GM23338 (cell line): Measurements from ENCODE around the gene KRT37. TPM values are rescaled to one million over a fixed set of nuclear protein-coding genes. Genes with fewer than 3 reads are reported as not detected.

Source experiments
- ATAC-seq: fragments of 200-7000 bp; cut with Tn5 transposase; 3 replicates; pipeline ENCODE4 v1.9.1; 2020
- DNase-seq: peaks from one replicate; pipeline ENCODE4 v3.0.0-alpha.2; 2015; ENCODE audit warnings: low spot score
- H2AFZ ChIP-seq: fragments of 200-600 bp; sonication (generic); 2 replicates; pipeline ENCODE4 v1.8.0; 2016; ENCODE audit warnings: antibody characterized with exemption, mild to moderate bottlenecking, moderate library complexity
- H3F3A ChIP-seq: fragments of 200-600 bp; sonication (generic); replicated peaks from 2 replicates; pipeline ENCODE4 v1.8.0; 2017; ENCODE audit warnings: antibody characterized with exemption, mixed run types, low read depth
- H3K27ac ChIP-seq: fragments of 200-600 bp; sonication (generic); 2 replicates; pipeline ENCODE4 v1.6.1; 2016; ENCODE audit warnings: low read depth
- H3K27me3 ChIP-seq: fragments of 200-600 bp; sonication (generic); 2 replicates; pipeline ENCODE4 v1.8.0; 2016; ENCODE audit warnings: mild to moderate bottlenecking, mixed run types, moderate library complexity; ENCODE audit not compliant: insufficient read depth
- H3K36me3 ChIP-seq: fragments of 200-600 bp; sonication (generic); 2 replicates; pipeline ENCODE4 v1.8.0; 2016; ENCODE audit warnings: mild to moderate bottlenecking; ENCODE audit not compliant: insufficient read depth
- H3K4me1 ChIP-seq: fragments of 200-600 bp; sonication (generic); 2 replicates; pipeline ENCODE4 v1.8.0; 2016; ENCODE audit warnings: mild to moderate bottlenecking, moderate library complexity; ENCODE audit not compliant: insufficient read depth
- H3K4me2 ChIP-seq: fragments of 200-600 bp; sonication (generic); 2 replicates; pipeline ENCODE4 v1.7.1; 2017; ENCODE audit warnings: mixed run types
- H3K4me3 ChIP-seq: fragments of 200-600 bp; sonication (generic); 2 replicates; pipeline ENCODE4 v1.6.1; 2016; ENCODE audit warnings: mixed run types
- H3K79me2 ChIP-seq: fragments of 200-600 bp; sonication (generic); replicated peaks from 2 replicates; pipeline ENCODE4 v1.8.0; 2017; ENCODE audit warnings: mild to moderate bottlenecking; ENCODE audit not compliant: insufficient read depth
- H3K9me2 ChIP-seq: fragments of 200-600 bp; sonication (generic); 2 replicates; pipeline ENCODE4 v1.8.0; 2017; ENCODE audit not compliant: insufficient read depth
- H4K20me1 ChIP-seq: fragments of 200-600 bp; sonication (generic); replicated peaks from 2 replicates; pipeline ENCODE4 v1.8.0; 2017; ENCODE audit warnings: mild to moderate bottlenecking; ENCODE audit not compliant: insufficient read depth
- H3K27ac Mint-ChIP-seq: 2 replicates; pipeline ENCODE4 v1.8.0; 2020; ENCODE audit warnings: inconsistent platforms, mild to moderate bottlenecking, moderate library complexity, mixed read lengths
- H3K27me3 Mint-ChIP-seq: 3 replicates; pipeline ENCODE4 v1.8.0; 2022; ENCODE audit warnings: low read depth, mild to moderate bottlenecking, moderate library complexity, mixed read lengths, inconsistent platforms; ENCODE audit not compliant: insufficient read depth, poor library complexity
- H3K36me3 Mint-ChIP-seq: 3 replicates; pipeline ENCODE4 v1.8.0; 2021; ENCODE audit warnings: low read depth, mild to moderate bottlenecking, inconsistent platforms, moderate library complexity, mixed read lengths
- H3K4me1 Mint-ChIP-seq: 3 replicates; pipeline ENCODE4 v1.8.0; 2020; ENCODE audit warnings: mild to moderate bottlenecking, inconsistent platforms, mixed read lengths
- H3K4me3 Mint-ChIP-seq: 3 replicates; pipeline ENCODE4 v1.8.0; 2021; ENCODE audit warnings: moderate library complexity, mild to moderate bottlenecking, inconsistent platforms, mixed read lengths
- H3K9me3 Mint-ChIP-seq: 3 replicates; pipeline ENCODE4 v1.8.0; 2020; ENCODE audit warnings: moderate library complexity, mild to moderate bottlenecking, inconsistent platforms, mixed read lengths
- ZNF114 ChIP-seq: fragments of 250-450 bp; sonication (Bioruptor Pico); IDR thresholded peaks from 2 replicates; pipeline ENCODE4 v1.5.0; 2020; ENCODE audit warnings: mild to moderate bottlenecking, moderate library complexity
- polyA plus RNA-seq: library from polyadenylated mRNA; unstranded; fragments of >200 nt; fragmentation: Nextera tagmentation; extraction: Ambion mirVana; gene quantifications from 2 replicates; pipeline ENCODE4 v1.2.1, GENCODE V29; 2016
- total RNA-seq: library from RNA; depleted of rRNA; stranded (reverse); fragments of >200 nt; shearing (Covaris generic); gene quantifications from 2 replicates; pipeline ENCODE4 v1.2.3, GENCODE V29; 2014
- TF ChIP-seq, protein P1 (sequence below): IDR thresholded peaks from one replicate; pipeline ENCODE4 v1.6.1; 2018; ENCODE audit warnings: antibody characterized with exemption; ENCODE audit not compliant: unreplicated experiment
- TF ChIP-seq, protein P2 (sequence below), 2 experiments: fragments of 200-600 bp in 1 of 2; sonication (generic) in 1 of 2; conservative IDR thresholded peaks; 2 replicates each; pipeline versions ENCODE4 v1.5.1 to v1.6.1; 2016 to 2017; ENCODE audit warnings: antibody characterized with exemption in 2 of 2, low read depth in 2 of 2, mild to moderate bottlenecking in 2 of 2, moderate library complexity in 1 of 2
- TF ChIP-seq, protein P3 (sequence below): fragments of 250-450 bp; sonication (Bioruptor Pico); IDR thresholded peaks from 2 replicates; pipeline ENCODE4 v1.5.0; 2020; ENCODE audit warnings: mild to moderate bottlenecking, moderate library complexity

The KRT37 gene
- total and polyA plus RNA-seq, 2 experiments from 2014 or later = not detected

DNA sequence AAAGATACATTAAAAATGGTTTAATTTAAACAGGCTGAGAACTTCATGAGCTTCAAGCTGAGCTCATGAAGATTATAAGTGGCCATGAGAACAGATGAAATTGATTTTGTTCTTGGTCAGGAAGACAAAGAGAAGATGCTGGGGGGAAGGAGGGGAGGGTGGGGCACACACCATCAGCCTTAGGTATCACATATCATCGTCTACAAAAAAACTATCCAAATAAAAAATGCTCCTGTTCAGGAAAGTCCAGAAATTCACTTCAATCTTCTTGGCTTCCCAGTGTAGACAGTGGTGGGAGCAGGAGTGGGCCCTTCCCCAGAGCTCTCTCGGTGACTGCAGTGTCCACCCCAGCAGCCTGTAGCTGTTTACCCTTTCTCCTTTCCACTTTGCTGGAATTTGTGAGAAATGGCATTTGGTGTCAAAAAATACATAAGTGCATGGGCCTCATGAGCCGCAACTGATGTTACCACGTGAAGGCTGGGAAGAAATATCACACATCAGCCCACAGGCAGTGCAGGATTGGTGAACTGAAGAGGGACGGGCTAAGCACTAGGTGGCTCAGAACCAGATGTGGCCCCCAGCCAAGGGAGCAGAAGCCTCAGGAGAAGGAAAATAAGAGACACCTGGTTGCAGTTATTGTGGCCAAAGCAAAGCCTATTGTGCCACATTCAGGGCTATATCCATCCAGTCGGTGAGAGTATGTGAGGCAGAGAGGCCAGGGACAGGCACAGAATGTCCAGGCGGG lies 6.1 kb downstream of the KRT37 start:
- no peak overlapping the region for H3K27ac ChIP-seq
- no peaks in the 10 kb centered on the region for H3K79me2 ChIP-seq
- Mint-ChIP-seq H3K27ac (no peak overlapping the region), H3K27me3 (peaks cover 1% of the 10 kb centered on the region), H3K4me3 (no peak overlapping the region), H3K9me3 (no peaks in the 10 kb centered on the region), H3K36me3 (no peaks in the 10 kb centered on the region), H3K4me1 (peaks cover 15% of the 10 kb centered on the region)
- DNase-seq (no peak), ATAC-seq (no peak)
- H4K20me1 ChIP-seq = no peaks in the 10 kb centered on the region
- H3K36me3 ChIP-seq = no peaks in the 10 kb centered on the region
- TF ChIP-seq, protein P1, sequence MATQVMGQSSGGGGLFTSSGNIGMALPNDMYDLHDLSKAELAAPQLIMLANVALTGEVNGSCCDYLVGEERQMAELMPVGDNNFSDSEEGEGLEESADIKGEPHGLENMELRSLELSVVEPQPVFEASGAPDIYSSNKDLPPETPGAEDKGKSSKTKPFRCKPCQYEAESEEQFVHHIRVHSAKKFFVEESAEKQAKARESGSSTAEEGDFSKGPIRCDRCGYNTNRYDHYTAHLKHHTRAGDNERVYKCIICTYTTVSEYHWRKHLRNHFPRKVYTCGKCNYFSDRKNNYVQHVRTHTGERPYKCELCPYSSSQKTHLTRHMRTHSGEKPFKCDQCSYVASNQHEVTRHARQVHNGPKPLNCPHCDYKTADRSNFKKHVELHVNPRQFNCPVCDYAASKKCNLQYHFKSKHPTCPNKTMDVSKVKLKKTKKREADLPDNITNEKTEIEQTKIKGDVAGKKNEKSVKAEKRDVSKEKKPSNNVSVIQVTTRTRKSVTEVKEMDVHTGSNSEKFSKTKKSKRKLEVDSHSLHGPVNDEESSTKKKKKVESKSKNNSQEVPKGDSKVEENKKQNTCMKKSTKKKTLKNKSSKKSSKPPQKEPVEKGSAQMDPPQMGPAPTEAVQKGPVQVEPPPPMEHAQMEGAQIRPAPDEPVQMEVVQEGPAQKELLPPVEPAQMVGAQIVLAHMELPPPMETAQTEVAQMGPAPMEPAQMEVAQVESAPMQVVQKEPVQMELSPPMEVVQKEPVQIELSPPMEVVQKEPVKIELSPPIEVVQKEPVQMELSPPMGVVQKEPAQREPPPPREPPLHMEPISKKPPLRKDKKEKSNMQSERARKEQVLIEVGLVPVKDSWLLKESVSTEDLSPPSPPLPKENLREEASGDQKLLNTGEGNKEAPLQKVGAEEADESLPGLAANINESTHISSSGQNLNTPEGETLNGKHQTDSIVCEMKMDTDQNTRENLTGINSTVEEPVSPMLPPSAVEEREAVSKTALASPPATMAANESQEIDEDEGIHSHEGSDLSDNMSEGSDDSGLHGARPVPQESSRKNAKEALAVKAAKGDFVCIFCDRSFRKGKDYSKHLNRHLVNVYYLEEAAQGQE = no peak
- TF ChIP-seq, protein P2, sequence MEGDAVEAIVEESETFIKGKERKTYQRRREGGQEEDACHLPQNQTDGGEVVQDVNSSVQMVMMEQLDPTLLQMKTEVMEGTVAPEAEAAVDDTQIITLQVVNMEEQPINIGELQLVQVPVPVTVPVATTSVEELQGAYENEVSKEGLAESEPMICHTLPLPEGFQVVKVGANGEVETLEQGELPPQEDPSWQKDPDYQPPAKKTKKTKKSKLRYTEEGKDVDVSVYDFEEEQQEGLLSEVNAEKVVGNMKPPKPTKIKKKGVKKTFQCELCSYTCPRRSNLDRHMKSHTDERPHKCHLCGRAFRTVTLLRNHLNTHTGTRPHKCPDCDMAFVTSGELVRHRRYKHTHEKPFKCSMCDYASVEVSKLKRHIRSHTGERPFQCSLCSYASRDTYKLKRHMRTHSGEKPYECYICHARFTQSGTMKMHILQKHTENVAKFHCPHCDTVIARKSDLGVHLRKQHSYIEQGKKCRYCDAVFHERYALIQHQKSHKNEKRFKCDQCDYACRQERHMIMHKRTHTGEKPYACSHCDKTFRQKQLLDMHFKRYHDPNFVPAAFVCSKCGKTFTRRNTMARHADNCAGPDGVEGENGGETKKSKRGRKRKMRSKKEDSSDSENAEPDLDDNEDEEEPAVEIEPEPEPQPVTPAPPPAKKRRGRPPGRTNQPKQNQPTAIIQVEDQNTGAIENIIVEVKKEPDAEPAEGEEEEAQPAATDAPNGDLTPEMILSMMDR (conservative IDR thresholded peaks at IDR 0.05; ENCODE audit: low read depth in 2 of 2) = no peak
- TF ChIP-seq ZNF114 (CRISPR knock-in tag) = no peak
- TF ChIP-seq, protein P3, sequence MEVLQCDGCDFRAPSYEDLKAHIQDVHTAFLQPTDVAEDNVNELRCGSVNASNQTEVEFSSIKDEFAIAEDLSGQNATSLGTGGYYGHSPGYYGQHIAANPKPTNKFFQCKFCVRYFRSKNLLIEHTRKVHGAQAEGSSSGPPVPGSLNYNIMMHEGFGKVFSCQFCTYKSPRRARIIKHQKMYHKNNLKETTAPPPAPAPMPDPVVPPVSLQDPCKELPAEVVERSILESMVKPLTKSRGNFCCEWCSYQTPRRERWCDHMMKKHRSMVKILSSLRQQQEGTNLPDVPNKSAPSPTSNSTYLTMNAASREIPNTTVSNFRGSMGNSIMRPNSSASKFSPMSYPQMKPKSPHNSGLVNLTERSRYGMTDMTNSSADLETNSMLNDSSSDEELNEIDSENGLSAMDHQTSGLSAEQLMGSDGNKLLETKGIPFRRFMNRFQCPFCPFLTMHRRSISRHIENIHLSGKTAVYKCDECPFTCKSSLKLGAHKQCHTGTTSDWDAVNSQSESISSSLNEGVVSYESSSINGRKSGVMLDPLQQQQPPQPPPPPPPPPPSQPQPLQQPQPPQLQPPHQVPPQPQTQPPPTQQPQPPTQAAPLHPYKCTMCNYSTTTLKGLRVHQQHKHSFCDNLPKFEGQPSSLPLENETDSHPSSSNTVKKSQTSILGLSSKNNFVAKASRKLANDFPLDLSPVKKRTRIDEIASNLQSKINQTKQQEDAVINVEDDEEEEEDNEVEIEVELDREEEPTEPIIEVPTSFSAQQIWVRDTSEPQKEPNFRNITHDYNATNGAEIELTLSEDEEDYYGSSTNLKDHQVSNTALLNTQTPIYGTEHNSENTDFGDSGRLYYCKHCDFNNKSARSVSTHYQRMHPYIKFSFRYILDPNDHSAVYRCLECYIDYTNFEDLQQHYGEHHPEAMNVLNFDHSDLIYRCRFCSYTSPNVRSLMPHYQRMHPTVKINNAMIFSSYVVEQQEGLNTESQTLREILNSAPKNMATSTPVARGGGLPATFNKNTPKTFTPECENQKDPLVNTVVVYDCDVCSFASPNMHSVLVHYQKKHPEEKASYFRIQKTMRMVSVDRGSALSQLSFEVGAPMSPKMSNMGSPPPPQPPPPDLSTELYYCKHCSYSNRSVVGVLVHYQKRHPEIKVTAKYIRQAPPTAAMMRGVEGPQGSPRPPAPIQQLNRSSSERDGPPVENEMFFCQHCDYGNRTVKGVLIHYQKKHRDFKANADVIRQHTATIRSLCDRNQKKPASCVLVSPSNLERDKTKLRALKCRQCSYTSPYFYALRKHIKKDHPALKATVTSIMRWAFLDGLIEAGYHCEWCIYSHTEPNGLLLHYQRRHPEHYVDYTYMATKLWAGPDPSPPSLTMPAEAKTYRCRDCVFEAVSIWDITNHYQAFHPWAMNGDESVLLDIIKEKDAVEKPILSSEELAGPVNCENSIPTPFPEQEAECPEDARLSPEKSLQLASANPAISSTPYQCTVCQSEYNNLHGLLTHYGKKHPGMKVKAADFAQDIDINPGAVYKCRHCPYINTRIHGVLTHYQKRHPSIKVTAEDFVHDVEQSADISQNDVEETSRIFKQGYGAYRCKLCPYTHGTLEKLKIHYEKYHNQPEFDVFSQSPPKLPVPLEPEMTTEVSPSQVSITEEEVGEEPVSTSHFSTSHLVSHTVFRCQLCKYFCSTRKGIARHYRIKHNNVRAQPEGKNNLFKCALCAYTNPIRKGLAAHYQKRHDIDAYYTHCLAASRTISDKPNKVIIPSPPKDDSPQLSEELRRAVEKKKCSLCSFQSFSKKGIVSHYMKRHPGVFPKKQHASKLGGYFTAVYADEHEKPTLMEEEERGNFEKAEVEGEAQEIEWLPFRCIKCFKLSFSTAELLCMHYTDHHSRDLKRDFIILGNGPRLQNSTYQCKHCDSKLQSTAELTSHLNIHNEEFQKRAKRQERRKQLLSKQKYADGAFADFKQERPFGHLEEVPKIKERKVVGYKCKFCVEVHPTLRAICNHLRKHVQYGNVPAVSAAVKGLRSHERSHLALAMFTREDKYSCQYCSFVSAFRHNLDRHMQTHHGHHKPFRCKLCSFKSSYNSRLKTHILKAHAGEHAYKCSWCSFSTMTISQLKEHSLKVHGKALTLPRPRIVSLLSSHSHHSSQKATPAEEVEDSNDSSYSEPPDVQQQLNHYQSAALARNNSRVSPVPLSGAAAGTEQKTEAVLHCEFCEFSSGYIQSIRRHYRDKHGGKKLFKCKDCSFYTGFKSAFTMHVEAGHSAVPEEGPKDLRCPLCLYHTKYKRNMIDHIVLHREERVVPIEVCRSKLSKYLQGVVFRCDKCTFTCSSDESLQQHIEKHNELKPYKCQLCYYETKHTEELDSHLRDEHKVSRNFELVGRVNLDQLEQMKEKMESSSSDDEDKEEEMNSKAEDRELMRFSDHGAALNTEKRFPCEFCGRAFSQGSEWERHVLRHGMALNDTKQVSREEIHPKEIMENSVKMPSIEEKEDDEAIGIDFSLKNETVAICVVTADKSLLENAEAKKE (CRISPR knock-in tag) = no peak
- peaks cover 11% of the 10 kb centered on the region for H3K9me2 ChIP-seq
- no peaks in the 10 kb centered on the region for H3K4me1 ChIP-seq
- no peaks in the 10 kb centered on the region for H3F3A ChIP-seq
- no peak overlapping the region for H3K4me2 ChIP-seq
- no peak overlapping the region for H2AFZ ChIP-seq
- no peaks in the 10 kb centered on the region for H3K27me3 ChIP-seq
- no peak overlapping the region for H3K4me3 ChIP-seq
